Sigmoid colon (tissue), 7 donors: ENCODE results near the gene VILL. TPM values are rescaled to one million over a fixed set of nuclear protein-coding genes. Genes with fewer than 3 reads are reported as not detected.

Experiments
- DNase-seq: peaks from one replicate; pipeline ENCODE4 v3.0.0-alpha.2; 2019
- H3K27ac ChIP-seq, 4 donors: fragments of 200-600 bp; sonication (generic); one replicate each; pipeline ENCODE4 v1.5.1; 2016 to 2019; ENCODE audit warnings: mild to moderate bottlenecking in 1 of 4
- H3K27me3 ChIP-seq, 3 donors: fragments of 200-600 bp; sonication (generic); one replicate each; pipeline ENCODE4 v1.5.1; 2019; ENCODE audit warnings: mild to moderate bottlenecking in 1 of 3
- H3K36me3 ChIP-seq, 4 donors: fragments of 200-600 bp; sonication (generic); one replicate each; pipeline ENCODE4 v1.5.1; 2016 to 2019
- H3K4me1 ChIP-seq, 4 donors: fragments of 200-600 bp; sonication (generic); one replicate each; pipeline ENCODE4 v1.5.1; 2017 to 2019
- H3K4me3 ChIP-seq, 4 donors: fragments of 200-600 bp; sonication (generic); one replicate each; pipeline ENCODE4 v1.5.1; 2017 to 2019; ENCODE audit warnings: mild to moderate bottlenecking in 2 of 4, moderate library complexity in 1 of 4
- H3K9me3 ChIP-seq, 4 donors: fragments of 200-600 bp in 3 of 4; sonication (generic) in 3 of 4; one replicate each; pipeline versions ENCODE4 v1.5.1 to v1.6.1; 2013 to 2019
- CTCF ChIP-seq, 4 experiments: fragments of 450-650 bp in 3 of 4; fragments of 200-600 bp in 1 of 4; IDR thresholded peaks; one replicate each; pipeline ENCODE4 v1.5.1; 2016 to 2019; ENCODE audit warnings: antibody characterized with exemption in 4 of 4, mild to moderate bottlenecking in 3 of 4, moderate library complexity in 2 of 4
- EP300 ChIP-seq, 4 donors: sonication (generic); formaldehyde crosslinking; IDR thresholded peaks; one replicate each; pipeline ENCODE4 v1.6.1; 2017; ENCODE audit warnings: antibody characterized with exemption in 4 of 4
- POLR2A ChIP-seq, 2 donors: fragments of 450-650 bp; IDR thresholded peaks; one replicate each; pipeline ENCODE4 v1.6.1; 2016; ENCODE audit warnings: antibody characterized with exemption in 2 of 2, mild to moderate bottlenecking in 2 of 2, moderate library complexity in 2 of 2
- POLR2AphosphoS5 ChIP-seq, 4 donors: sonication (generic); formaldehyde crosslinking; IDR thresholded peaks; one replicate each; pipeline ENCODE4 v1.6.1; 2017; ENCODE audit warnings: antibody characterized with exemption in 4 of 4
- WGBS, 2 donors: extraction: QIAGEN DNeasy Blood & Tissue Kit; methylation state at CpG; one replicate each; pipeline ENCODE4 v1.1.7; 2013; 5-methylcytosine and 5-hydroxymethylcytosine counted together
- intact Hi-C: fragments of 100-400 bp; cut with DNase I; formaldehyde crosslinking; loops from one replicate; pipeline ENCODE4 v1.15.1; 2023
- polyA plus RNA-seq, 3 donors: library from polyadenylated mRNA; stranded (reverse); fragments of 200-250 nt; gene quantifications; one replicate each; pipeline ENCODE4 v1.2.3, GENCODE V29; 2013
- total RNA-seq, 4 donors: library from RNA; depleted of rRNA; stranded (reverse); fragments of >200 nt; gene quantifications; one replicate each; pipeline ENCODE4 v1.1.0, GENCODE V29; 2016
- donor health status: healthy with polysubstance abuse.
- donor health status: Bipolar disorder and iron deficiency.
- donor health status: healthy.

Gene VILL
- total and polyA plus RNA-seq, 7 donors, result 5.3 to 175 (median 8.3) TPM

- TF ChIP-seq CTCF (IDR thresholded peaks at IDR 0.05), result no peak
- TF ChIP-seq POLR2AphosphoS5 (IDR thresholded peaks at IDR 0.05), result no peak
- no peak for TF ChIP-seq EP300 (IDR thresholded peaks at IDR 0.05)
- no peak for TF ChIP-seq POLR2A (IDR thresholded peaks at IDR 0.05)
Observed at GRCh38 chr3:37979541-37980461, 10.8 kb upstream of the VILL start.

GRCh38 chr3:37980462-37981347 is 9.9 kb upstream of the VILL start:
- intact Hi-C loops, result no loop called here
- DNase-seq, result no peak
- H3K36me3 ChIP-seq, result peaks cover 4 to 69% (median 23%) of the 10 kb centered on the region in 4 donors

More at GRCh38 chr3:37979541-37980461, 10.8 kb upstream of the VILL start:
- Histone ChIP-seq H3K4me3 (no peak overlapping the region), H3K36me3 (peaks cover 4 to 72% (median 24%) of the 10 kb centered on the region in 4 donors), H3K27ac (no peak overlapping the region), H3K9me3 (no peaks in the 10 kb centered on the region), H3K27me3 (no peaks in the 10 kb centered on the region), H3K4me1 (no peaks in the 10 kb centered on the region)
- DNase-seq, result no peak
- intact Hi-C loops, result no loop called here
- WGBS, 2 donors, result 92% methylated on average over 8 of the region's 8 CpGs

GRCh38 chr3:37981348-37981664 is 9.3 kb upstream of the VILL start:
- Histone ChIP-seq H3K4me1 (no peaks in the 10 kb centered on the region), H3K9me3 (no peaks in the 10 kb centered on the region), H3K27ac (no peak overlapping the region), H3K27me3 (no peaks in the 10 kb centered on the region), H3K36me3 (peaks cover 4 to 63% (median 17%) of the 10 kb centered on the region in 4 donors), H3K4me3 (no peak overlapping the region)
- no peak for DNase-seq
- intact Hi-C loops, result no loop called here
- TF ChIP-seq CTCF (IDR thresholded peaks at IDR 0.05) (no peak), POLR2AphosphoS5 (IDR thresholded peaks at IDR 0.05) (no peak), EP300 (IDR thresholded peaks at IDR 0.05) (no peak), POLR2A (IDR thresholded peaks at IDR 0.05) (no peak)
- WGBS, 2 donors, result 89 to 96% methylated on average over 2 of the region's 2 CpGs

More at GRCh38 chr3:37980462-37981347, 9.9 kb upstream of the VILL start:
- no peaks in the 10 kb centered on the region for H3K9me3 ChIP-seq
- no peak for TF ChIP-seq CTCF (IDR thresholded peaks at IDR 0.05)
- TF ChIP-seq POLR2AphosphoS5 (IDR thresholded peaks at IDR 0.05), result no peak
- TF ChIP-seq POLR2A (IDR thresholded peaks at IDR 0.05), result no peak
- no peak for TF ChIP-seq EP300 (IDR thresholded peaks at IDR 0.05)
- no peak overlapping the region for H3K4me3 ChIP-seq
- no peaks in the 10 kb centered on the region for H3K27me3 ChIP-seq
- no peaks in the 10 kb centered on the region for H3K4me1 ChIP-seq
- H3K27ac ChIP-seq, result no peak overlapping the region
- 86 to 90% methylated on average over 14 of the region's 14 CpGs for WGBS, 2 donors

- TF ChIP-seq CTCF (IDR thresholded peaks at IDR 0.05) (no peak), POLR2AphosphoS5 (IDR thresholded peaks at IDR 0.05) (no peak), EP300 (IDR thresholded peaks at IDR 0.05) (no peak), POLR2A (IDR thresholded peaks at IDR 0.05) (no peak)
- H3K36me3 ChIP-seq, result peaks cover 0 to 52% (median 12%) of the 10 kb centered on the region in 4 donors
- no peaks in the 10 kb centered on the region for H3K27me3 ChIP-seq
- WGBS, 2 donors, result 47 to 77% methylated on average over 1 of the region's 1 CpG
- no peaks in the 10 kb centered on the region for H3K4me1 ChIP-seq
- intact Hi-C loops, result no loop called here
- H3K27ac ChIP-seq, result no peak overlapping the region
- H3K9me3 ChIP-seq, result no peaks in the 10 kb centered on the region
- DNase-seq, result no peak
- no peak overlapping the region for H3K4me3 ChIP-seq
Observed at GRCh38 chr3:37982331-37982730, 8.3 kb upstream of the VILL start.
